ENCODE results near the gene PABPN1L. TPM values are rescaled to one million over a fixed set of nuclear protein-coding genes. Genes with fewer than 3 reads are reported as not detected.
"Not testable (repeated sequence)": the region's sequence is repeated elsewhere in the genome, so short reads cannot be mapped to it uniquely, and the experiment has no call there.

The PABPN1L gene
- polyA plus RNA-seq, 1 donor: 0.12 TPM

DNA sequence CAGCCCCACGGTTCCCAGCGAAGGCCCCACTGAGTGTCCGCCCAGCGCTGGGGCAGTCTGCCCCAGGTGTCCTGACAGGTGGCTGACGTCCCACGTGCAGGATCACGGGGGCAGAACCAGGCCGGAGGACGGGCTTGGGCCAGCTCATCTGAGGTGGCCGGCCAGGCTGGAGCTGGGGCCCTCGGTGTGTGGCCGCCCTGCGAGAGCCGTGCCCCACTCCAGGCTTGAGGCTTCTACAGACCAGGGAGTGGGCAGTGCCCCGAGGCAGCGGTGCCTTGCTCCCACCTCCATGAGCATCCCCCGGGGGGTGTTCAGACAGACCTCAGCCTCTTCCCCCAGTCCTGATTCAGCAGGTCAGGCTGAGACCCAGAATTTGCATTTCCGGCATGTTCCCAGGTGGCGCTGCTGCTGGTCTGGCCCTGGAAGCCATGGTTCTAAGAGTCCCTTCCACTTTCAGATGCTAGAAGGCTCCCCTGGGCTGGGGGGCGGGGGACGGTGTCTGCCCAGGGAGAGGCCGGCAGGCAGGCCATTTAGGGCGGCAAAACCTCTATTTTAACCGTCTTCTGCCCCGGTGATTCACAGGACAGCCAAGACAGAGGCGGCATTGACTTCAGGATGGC lies 35.4 kb upstream of the PABPN1L start:
- Histone ChIP-seq H3K36me3 (ENCODE audit: control insufficient read depth, insufficient read depth, low read length) (no peaks in the 10 kb centered on the region), H3K27me3 (ENCODE audit: control insufficient read depth, insufficient read depth, low read length) (no peaks in the 10 kb centered on the region)
- no CpG with 5 or more reads among the region's 26 CpGs for WGBS (ENCODE audit: insufficient coverage, low lambda C conversion rate)

GRCh38 chr16:88900662-88901052 lies 34.2 kb upstream of the PABPN1L start:
- Histone ChIP-seq H3K27ac (ENCODE audit: low read length) (no peak overlapping the region), H3K4me1 (ENCODE audit: control insufficient read depth, insufficient read depth, low read length) (no peaks in the 10 kb centered on the region), H3K27me3 (ENCODE audit: control insufficient read depth, insufficient read depth, low read length) (no peaks in the 10 kb centered on the region), H3K36me3 (ENCODE audit: control insufficient read depth, insufficient read depth, low read length) (no peaks in the 10 kb centered on the region), H3K9me3 (ENCODE audit: control insufficient read depth, low read depth, low read length) (no peaks in the 10 kb centered on the region), H3K4me3 (ENCODE audit: low read length) (no peak overlapping the region)
- no CpG with 5 or more reads among the region's 12 CpGs for WGBS (ENCODE audit: insufficient coverage, low lambda C conversion rate)
- no peak for DNase-seq

More for the DNA sequence above, 35.4 kb upstream of the PABPN1L start:
- Histone ChIP-seq H3K4me1 (ENCODE audit: control insufficient read depth, insufficient read depth, low read length) (no peaks in the 10 kb centered on the region), H3K9me3 (ENCODE audit: control insufficient read depth, low read depth, low read length) (no peaks in the 10 kb centered on the region), H3K27ac (ENCODE audit: low read length) (no peak overlapping the region), H3K4me3 (ENCODE audit: low read length) (no peak overlapping the region)
- DNase-seq: no peak

DNA sequence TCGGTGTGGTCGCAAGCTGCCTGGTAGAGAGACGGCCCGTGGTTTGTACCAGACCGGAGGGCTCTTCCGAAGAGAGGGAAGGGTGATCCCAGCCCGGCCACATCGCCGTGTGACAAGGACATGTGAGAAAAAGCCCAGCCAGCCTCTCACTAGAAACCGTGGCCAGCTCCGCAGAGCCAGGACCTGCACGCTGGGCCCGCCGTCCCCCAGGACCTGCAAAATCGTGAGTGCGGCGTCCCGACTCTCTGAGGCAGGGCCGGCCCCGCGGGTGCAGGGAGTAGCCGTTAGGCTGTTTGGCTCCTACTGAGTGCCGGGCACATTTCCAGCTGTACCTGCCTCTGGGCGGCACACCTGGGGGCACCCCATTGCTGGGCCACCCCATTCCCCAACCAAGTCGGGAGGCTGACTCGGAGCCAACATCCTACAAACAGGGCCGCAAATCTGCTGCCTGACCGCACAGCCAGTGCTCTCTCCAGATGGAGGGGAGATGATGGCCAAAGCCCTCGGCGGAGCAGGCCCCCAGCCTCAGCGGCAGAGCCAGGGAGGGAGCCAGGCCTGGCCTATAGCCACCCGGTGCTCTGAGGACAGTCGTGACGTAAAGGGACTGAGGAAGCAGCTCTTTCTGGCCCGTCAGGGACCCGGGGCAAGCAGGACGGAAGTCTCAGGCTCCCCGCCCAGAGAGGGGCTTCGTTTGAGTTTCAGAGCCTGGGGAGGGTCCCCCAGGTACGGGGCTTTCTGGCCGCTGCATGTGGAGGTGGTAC lies 33.6 kb upstream of the PABPN1L start:
- no CpG with 5 or more reads among the region's 41 CpGs for WGBS (ENCODE audit: insufficient coverage, low lambda C conversion rate)
- no peak overlapping the region for H3K27ac ChIP-seq (ENCODE audit: low read length)
- DNase-seq: no peak
- H3K27me3 ChIP-seq (ENCODE audit: control insufficient read depth, insufficient read depth, low read length): no peaks in the 10 kb centered on the region
- H3K4me3 ChIP-seq (ENCODE audit: low read length): no peak overlapping the region
- H3K4me1 ChIP-seq (ENCODE audit: control insufficient read depth, insufficient read depth, low read length): no peaks in the 10 kb centered on the region
- H3K9me3 ChIP-seq (ENCODE audit: control insufficient read depth, low read depth, low read length): no peaks in the 10 kb centered on the region
- no peaks in the 10 kb centered on the region for H3K36me3 ChIP-seq (ENCODE audit: control insufficient read depth, insufficient read depth, low read length)

DNA sequence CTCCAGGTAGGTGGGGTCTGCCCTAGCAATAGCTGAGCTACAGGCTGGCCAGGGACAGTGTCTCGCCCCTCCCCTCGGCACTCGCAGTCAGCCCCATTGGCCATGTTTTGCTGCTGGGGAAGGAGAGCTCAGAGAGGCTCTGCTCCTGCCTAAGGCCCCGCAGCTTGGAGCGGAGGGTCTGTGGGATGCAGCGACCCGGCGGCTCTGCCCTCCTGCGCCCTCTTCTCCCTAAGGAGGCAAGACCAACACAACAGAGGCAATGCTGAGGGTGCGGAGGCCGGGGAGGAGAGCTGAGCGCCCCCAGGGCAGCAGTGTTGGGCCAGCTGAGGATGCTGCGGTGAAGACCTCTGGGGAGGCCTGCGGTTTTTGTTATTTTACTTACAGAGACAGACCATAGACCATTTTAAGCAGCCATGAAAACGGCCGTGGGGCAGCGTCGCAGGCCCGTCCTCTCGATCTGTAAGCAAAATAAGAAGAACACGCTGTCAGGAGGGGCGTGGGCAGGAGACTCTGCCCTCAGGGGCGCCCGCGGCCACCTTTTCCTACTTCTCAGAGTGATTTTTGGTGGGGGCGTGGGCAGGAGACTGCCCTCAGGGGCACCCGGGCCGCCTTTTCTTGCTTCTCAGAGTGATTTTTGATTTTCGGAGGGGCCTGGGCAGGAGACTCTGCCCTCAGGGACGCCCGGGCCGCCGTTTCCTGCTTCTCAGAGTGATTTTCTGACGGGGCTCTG lies 31.4 kb upstream of the PABPN1L start:
- Histone ChIP-seq H3K36me3 (ENCODE audit: control insufficient read depth, insufficient read depth, low read length) (no peaks in the 10 kb centered on the region), H3K4me3 (ENCODE audit: low read length) (no peak overlapping the region), H3K9me3 (ENCODE audit: control insufficient read depth, low read depth, low read length) (no peaks in the 10 kb centered on the region), H3K4me1 (ENCODE audit: control insufficient read depth, insufficient read depth, low read length) (no peaks in the 10 kb centered on the region), H3K27me3 (ENCODE audit: control insufficient read depth, insufficient read depth, low read length) (no peaks in the 10 kb centered on the region), H3K27ac (ENCODE audit: low read length) (no peak overlapping the region)
- no CpG with 5 or more reads among the region's 34 CpGs for WGBS (ENCODE audit: insufficient coverage, low lambda C conversion rate)
- DNase-seq: no peak

DNA sequence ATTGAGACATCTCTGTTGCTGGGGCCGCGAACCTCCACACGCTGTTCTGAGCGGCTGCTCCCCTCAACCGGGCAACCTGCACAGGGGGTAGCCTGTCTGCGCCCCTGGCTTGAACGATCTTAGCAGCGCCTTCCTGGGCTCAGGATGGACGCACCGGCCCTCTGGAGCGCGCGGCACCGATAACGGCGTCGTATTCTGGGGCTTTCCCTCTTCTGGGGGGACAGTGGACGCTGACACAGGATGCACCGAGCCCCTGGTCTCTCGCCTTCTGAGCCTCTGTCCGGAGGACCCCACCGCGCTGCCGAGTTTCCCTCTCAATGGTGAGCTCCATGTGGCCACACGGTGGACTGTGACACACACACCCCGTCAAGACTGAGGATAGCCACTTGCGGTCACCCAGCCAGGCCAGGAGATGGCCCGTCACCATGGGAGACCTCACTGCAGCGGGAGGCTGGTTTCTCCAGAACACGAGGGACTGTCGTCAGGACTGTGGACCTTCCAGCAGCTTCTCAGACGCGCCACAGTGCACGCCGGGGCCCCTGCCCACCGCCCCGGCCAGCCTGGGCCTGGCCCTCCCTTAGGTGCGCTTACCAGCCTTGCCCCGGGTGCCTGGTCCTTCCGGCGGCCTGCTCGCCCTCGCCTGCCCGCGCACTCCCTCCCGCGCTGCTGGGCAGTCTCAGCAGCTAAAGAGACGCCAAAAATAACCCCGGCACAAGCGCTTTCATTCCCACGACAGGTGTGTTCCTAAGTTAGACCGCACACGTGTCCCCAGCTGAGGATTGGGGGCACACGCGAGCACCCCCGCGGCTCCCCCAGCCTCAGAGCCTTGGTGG lies 30.0 kb upstream of the PABPN1L start:
- Histone ChIP-seq H3K4me3 (ENCODE audit: low read length) (no peak overlapping the region), H3K36me3 (ENCODE audit: control insufficient read depth, insufficient read depth, low read length) (no peaks in the 10 kb centered on the region), H3K9me3 (ENCODE audit: control insufficient read depth, low read depth, low read length) (no peaks in the 10 kb centered on the region), H3K27ac (ENCODE audit: low read length) (no peak overlapping the region), H3K27me3 (ENCODE audit: control insufficient read depth, insufficient read depth, low read length) (no peaks in the 10 kb centered on the region), H3K4me1 (ENCODE audit: control insufficient read depth, insufficient read depth, low read length) (no peaks in the 10 kb centered on the region)
- DNase-seq: no peak
- WGBS (ENCODE audit: insufficient coverage, low lambda C conversion rate): no CpG with 5 or more reads among the region's 57 CpGs

DNA sequence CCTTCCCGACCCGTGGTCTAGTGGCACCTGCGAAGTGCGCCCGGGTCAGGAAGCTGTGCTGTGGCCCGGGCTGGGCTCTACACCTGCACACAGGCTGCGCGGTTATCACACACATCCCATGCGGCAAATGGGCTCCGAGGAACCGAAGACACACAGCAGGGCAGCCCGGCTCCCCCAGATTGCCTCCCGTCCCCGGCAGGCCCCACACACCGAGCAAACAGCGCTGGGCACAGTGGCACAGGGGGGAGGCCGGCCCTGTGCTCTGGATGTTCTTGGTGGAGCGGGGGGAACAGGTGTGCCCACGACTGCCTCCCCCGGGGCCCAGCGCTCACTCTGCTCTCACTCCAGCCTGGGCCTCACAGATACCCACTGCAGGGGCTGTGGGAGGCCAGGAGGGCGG lies 28.9 kb upstream of the PABPN1L start:
- no peaks in the 10 kb centered on the region for H3K27me3 ChIP-seq (ENCODE audit: control insufficient read depth, insufficient read depth, low read length)
- H3K36me3 ChIP-seq (ENCODE audit: control insufficient read depth, insufficient read depth, low read length): no peaks in the 10 kb centered on the region
- no peaks in the 10 kb centered on the region for H3K4me1 ChIP-seq (ENCODE audit: control insufficient read depth, insufficient read depth, low read length)
- H3K9me3 ChIP-seq (ENCODE audit: control insufficient read depth, low read depth, low read length): peaks cover 5% of the 10 kb centered on the region
- no CpG with 5 or more reads among the region's 22 CpGs for WGBS (ENCODE audit: insufficient coverage, low lambda C conversion rate)
- no peak for DNase-seq
- H3K27ac ChIP-seq (ENCODE audit: low read length): no peak overlapping the region
- H3K4me3 ChIP-seq (ENCODE audit: low read length): no peak overlapping the region

DNA sequence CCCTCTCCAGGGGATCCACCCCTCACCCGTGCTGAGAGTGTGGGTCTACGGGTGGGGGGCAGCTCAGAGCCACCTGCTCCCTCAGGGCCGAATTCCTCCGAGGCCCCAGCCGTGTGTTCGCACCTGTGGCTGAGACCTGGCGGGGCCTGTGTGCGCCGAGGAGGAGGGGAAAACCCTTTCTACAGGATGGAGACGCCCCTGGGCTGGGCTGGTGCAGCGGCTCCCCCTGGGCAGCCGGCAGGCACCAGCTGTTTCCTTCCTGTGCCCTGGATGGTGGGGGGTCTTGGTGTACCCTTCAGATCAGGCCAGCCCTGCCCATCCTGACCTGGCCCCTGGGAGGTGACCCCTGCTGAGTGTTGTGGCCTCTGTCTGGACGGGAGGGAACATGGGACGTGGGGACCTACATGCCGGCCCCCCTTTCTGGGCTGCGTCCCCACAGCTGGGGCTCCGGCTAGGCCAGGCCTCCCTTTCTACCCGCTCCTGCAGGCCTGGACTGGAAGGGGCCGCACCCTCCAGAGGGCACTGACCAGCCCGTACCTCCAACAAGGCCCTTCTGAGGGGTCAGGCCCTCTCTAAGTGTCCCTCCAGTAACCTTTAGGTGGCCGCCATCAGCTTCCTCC lies 28.3 kb upstream of the PABPN1L start:
- Histone ChIP-seq H3K27me3 (ENCODE audit: control insufficient read depth, insufficient read depth, low read length) (no peaks in the 10 kb centered on the region), H3K9me3 (ENCODE audit: control insufficient read depth, low read depth, low read length) (peaks cover 11% of the 10 kb centered on the region), H3K4me1 (ENCODE audit: control insufficient read depth, insufficient read depth, low read length) (no peaks in the 10 kb centered on the region), H3K4me3 (ENCODE audit: low read length) (no peak overlapping the region), H3K27ac (ENCODE audit: low read length) (no peak overlapping the region), H3K36me3 (ENCODE audit: control insufficient read depth, insufficient read depth, low read length) (peaks cover 3% of the 10 kb centered on the region)
- no CpG with 5 or more reads among the region's 21 CpGs for WGBS (ENCODE audit: insufficient coverage, low lambda C conversion rate)
- DNase-seq: no peak

- H3K36me3 ChIP-seq (ENCODE audit: control insufficient read depth, insufficient read depth, low read length); H3K27me3 ChIP-seq (ENCODE audit: control insufficient read depth, insufficient read depth, low read length); H3K4me3 ChIP-seq (ENCODE audit: low read length): not testable (repeated sequence)
These were observed 27.8 kb upstream of the PABPN1L start for GRCh38 chr16:88894266-88894665.

DNA sequence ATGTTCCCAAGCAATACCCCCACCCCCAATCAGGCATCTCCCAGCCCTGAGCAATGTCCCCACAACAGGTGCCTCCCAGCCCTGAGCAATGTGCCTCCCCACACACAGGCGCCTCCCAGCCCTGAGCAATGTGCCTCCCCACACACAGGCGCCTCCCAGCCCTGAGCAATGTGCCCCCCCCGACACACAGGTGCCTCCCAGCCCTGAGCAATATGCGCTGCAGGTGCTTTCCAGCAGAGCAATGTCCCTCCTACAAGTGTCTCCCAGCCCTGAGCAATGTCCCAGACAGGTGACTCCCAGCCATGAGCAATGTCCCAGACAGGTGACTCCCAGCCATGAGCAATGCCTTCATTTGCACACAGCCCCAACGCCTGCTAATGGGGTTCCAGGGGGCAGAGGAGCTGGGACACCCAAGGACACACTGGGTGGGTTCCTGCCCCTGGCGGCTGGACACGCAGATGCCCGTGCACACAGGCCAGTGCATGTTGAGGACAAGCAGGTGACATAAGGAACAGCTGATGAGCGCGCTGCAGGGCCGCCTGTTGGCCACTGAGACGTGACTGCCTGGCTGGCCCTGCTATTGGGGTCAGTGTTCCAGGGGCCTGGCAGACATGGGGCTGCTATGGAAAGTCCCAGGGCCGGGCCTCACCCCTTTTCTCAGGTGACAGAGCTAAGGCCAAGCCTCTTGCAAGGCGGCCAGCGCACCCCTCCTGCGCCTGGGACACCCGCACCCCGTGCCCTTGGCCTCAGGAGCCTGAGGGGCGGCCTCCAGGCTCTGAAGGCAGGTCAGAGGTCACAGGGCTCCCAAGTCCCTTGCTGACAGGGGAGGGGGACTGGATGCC lies 26.9 kb upstream of the PABPN1L start:
- Histone ChIP-seq H3K27ac (ENCODE audit: low read length) (no peak overlapping the region), H3K4me1 (ENCODE audit: control insufficient read depth, insufficient read depth, low read length) (no peaks in the 10 kb centered on the region), H3K4me3 (ENCODE audit: low read length) (no peak overlapping the region), H3K27me3 (ENCODE audit: control insufficient read depth, insufficient read depth, low read length) (no peaks in the 10 kb centered on the region), H3K36me3 (ENCODE audit: control insufficient read depth, insufficient read depth, low read length) (peaks cover 3% of the 10 kb centered on the region), H3K9me3 (ENCODE audit: control insufficient read depth, low read depth, low read length) (peaks cover 23% of the 10 kb centered on the region)
- no peak for DNase-seq
- WGBS (ENCODE audit: insufficient coverage, low lambda C conversion rate): no CpG with 5 or more reads among the region's 19 CpGs

More at GRCh38 chr16:88894266-88894665, 27.8 kb upstream of the PABPN1L start:
- not testable (repeated sequence) for DNase-seq; H3K4me1 ChIP-seq (ENCODE audit: control insufficient read depth, insufficient read depth, low read length); H3K27ac ChIP-seq (ENCODE audit: low read length)
- peaks cover 16% of the 10 kb centered on the region for H3K9me3 ChIP-seq (ENCODE audit: control insufficient read depth, low read depth, low read length)
- WGBS (ENCODE audit: insufficient coverage, low lambda C conversion rate): no CpG with 5 or more reads among the region's 6 CpGs

Data from large intestine (tissue), 3 donors.